HG03442 (cell line): ENCODE results near the gene STRA8.

Experiments used
- ATAC-seq: cut with Tn5 transposase; IDR thresholded peaks from one replicate; pipeline ENCODE4 v1.9.1; 2021; ENCODE audit warnings: mild to moderate bottlenecking, moderate library complexity; ENCODE audit not compliant: unreplicated experiment

STRA8 gene

DNA sequence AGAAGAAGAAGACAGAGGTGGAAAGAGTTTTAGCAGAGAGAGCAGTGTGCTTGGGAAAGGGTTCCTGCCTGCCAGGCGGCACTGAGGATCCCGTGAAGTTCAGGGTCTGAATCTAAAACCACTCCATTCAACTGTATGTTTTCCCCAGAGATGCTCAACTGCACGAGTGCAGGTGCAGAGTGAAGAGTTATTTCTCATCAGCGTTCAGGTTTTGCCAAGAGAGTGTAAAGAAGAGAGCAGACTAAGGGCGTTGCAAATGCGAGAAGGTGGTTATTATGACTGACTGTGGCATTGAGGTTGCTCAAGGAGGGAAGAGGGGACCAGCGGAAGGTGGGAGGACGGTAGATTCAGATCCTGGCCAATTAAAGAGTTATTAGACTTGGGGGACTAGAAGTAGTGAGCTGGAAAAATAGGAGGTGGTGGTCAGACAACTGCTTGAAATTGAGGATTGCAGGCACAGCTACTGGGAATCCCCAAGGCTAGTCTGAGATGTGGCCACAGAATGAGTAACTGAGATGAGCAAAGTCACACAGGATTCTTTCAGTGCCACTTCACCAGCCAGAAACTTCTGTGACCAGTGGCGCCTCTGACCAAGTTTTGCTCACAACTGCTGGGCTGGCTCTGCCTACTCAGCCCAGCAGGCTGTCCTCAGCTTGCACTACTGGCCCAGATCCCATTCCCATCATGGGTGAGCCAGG is 29.1 kb downstream of the STRA8 start:
- ATAC-seq: no peak

DNA sequence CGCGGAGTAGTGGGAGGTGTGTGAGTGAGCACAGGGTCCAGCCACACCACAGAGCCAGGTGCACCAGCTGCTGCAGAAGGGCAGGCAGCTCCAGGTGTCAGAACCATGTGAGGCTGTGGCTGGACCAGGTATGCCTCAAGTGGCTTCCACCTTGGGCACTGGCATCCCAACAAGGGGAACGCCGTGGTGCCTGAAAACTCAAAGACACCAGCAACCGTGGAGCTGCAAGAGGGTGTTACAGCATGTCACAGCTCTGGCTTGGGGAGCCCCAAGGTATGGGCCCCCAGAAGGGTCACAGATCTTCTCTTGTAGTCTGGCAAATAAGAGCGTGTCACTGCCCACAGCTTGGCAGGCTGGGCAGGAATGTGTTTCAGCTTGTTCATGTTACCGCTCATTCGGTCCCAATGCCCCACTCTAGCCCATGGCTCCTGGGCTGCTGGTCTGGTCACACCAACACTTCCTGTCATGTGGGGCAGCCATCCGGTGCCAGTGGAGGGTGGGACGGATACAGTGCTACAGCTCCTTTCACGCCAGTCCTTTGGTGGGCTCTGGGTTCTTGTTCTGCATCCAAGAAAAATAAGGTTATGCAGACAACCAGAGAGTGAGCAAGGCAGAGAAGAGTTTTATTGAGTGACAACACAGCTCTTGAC is 29.8 kb downstream of the STRA8 start:
- ATAC-seq: no peak

DNA sequence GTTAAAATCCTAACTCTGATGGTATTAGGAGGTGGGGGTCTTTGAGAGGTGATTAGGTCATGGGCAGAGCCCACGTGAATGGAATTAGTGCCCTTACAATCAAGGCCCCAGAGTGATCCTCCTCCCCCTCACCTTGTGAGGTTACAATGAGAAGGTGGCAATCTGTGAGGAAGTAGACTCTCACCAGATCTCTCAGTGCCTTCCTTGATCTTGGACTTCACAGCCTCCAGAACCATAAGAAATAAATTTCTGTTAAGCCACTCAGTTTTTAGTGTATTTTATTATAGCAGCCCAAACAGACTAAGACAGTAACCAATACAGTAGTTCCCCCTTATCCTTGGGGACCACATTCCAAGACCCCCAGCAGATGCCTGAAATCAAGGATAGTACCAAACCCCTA is 32.0 kb downstream of the STRA8 start:
- no peak for ATAC-seq

DNA sequence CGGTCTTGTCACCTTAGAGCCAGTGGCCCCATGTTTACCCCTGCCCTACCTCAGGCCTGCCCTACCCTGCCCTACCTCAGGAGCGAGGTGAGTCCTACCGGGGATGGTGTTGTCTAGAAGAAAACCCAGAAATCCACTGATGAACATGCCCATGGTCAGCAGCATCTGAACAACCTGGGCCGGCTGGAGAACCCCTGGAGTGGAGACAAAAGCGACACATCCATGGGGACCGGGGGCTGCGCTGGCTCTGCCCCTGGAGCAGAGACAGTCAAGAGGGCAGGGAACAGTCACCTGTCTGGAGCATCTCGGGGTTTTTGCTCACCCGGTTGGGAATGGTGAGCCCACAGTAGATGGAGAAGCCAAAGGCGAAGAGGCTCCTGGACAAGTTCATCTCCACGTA is 36.3 kb downstream of the STRA8 start:
- no peak for ATAC-seq

DNA sequence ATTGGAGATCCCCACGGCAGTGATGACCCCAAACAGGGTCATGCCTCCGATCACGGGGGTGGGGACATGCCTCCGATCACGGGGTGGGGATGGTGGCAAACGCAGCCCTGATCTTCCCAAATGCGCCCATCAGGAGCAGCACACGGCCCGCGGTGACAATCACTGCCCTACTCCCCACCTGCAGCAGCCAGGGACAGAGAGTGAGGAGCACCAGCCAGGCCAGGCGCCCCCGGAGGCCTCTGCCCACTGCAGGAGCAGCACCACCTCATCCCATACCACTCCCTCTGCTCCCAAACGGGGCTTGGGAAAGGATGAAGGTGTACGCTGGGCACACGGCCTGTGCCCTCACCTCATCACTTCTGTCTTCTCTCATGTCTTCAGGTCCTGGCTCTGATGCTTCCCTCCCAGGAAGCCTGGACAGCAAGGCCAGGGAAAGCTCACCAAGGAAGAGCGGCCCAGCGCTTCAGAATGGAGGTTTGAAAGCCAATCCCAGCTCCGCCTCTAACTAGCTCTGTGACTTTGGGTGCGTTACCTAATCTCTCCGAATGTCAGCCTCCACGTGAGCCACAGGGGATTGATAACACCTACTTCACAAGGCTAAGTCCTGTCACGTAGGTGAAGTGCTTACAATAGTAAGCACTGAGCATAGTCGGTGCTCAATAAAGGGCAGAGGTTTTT is 37.1 kb downstream of the STRA8 start:
- no peak for ATAC-seq

DNA sequence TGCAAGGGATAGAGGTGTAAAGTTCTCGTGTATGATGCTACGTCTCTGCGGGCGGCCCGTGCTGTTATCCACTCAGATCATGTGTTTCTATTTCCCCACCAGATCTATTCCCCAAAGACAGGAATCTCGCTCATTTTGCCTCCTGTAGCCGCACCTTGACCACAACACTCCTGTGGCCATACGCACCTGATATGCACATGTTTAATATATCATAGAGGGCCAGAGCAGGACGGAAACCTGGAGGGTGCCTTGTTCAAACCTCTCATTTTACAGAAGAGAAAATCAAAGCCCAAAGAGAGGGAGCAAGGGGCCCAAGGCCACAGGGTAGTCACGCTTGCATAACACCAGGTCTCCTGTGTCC is 37.6 kb downstream of the STRA8 start:
- ATAC-seq: no peak

DNA sequence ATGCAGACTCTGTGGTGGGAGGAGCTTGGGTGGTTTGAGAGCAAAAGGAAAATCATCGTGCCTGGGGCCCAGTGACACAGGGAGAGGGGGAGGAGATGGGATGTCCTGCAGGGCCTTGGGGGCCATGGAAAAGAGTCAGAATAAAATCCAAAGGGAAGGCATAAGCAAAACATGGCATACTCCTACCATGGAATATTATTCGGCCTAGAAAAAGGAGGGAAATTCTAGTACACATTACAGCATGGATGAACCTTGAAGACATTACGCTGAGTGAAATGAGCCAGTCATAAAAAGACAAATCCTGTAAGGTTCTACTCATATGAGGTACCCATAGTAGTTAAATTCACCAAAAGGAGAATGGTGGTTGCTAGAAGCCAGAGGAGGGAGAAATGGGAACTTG is 38.7 kb downstream of the STRA8 start:
- ATAC-seq: no peak

DNA sequence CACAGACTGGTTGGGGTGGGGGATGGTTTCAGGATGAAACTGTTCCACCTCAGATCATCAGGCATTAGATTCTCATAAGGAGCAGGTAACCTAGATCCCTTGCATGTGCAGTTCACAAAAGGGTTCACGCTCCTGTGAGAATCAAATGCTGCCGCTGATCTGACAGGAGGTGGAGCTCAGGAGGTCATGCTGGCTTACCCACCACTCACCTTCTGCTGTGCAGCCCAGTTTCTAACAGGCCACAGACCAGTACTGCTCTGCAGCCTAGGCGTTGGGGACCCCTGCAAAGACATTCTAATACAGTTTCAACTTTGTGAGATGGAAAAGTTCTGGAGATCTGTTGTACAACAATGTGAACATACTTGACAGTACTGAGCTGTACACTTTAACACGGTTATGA is 39.9 kb downstream of the STRA8 start:
- ATAC-seq: no peak

DNA sequence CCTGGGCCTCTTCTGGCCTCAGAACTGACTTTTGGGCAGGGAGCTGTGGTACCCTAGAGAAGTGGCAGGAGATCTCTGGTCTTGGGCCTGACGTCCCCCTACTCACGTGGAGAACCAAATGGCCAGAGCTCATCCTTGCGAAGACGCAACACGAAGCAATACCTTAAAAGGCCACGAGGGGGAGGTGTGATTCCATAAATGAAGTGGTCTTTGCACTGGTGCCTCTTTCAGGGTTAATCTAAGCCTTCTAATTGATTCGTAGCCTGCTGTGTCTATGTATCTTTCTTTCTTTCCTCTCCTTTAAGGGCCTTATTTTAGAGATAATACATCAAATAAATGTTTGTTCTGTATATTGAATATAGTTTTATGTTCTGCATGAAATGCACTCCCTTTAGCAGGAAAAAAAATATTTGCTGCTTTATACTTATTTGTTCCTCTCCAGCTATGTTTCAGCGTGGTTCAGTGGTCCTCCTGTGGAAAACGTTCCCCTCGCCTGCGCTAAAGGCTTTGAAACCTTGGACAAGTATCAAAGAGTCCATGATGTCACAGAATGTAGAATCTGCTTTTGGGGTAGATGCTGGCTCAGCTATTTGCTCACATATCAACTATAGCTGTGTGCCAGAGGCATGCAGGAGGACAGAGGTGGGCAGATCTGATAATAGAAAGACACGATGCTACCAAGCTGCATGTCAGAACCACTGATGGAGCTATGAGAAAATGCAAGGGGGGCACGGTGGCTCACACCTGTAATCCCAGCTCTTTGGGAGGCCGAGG is 41.0 kb downstream of the STRA8 start:
- peak; percentile 79 for ATAC-seq

DNA sequence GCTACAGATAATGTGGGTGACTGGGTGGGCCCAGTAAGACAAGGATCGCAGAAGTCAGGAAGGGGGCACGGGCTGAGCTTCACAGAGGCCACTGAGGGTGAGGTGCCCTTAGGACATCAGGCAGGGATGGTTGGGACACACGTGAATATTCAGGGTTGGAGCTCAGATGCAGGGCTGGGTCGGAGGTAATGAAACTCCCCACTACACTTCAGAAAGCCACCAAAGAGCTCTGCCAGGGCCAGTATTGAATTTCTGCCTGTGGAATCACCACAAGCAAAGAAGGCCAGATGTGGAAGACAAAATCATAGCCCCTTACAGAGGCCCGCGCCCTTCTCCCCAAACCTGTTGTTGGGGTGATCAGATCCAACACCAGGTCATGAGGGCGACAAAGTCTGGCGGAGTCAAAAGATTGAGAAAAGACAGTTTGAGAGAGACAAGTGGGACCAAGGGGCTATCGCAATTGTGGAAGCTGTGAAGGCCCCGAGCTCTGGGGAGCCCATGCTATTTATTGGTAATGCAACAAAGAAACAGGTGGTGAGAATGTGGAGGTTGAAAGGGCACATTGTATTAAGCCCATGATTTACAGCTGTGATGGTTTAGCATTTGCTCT is 42.4 kb downstream of the STRA8 start:
- no peak for ATAC-seq

DNA sequence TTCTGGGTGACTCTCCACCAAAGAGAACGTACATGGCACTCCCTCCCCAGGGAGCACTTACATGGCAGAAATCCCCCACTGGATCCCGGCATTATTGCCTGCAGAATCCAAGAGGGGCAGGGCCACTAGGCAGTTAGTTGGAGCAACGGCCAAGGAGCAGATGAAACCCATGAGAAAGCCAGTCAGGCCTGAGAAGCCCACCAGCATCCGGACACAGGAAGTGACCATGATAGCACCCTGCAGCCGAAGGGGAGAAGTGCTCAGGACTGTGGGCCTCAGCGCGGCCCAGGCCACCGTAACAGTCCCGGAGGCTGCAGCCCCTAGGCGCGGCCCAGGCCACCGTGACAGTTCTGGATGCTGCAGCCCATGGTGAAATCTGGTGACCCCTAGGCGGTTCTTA is 43.5 kb downstream of the STRA8 start:
- no peak for ATAC-seq

DNA sequence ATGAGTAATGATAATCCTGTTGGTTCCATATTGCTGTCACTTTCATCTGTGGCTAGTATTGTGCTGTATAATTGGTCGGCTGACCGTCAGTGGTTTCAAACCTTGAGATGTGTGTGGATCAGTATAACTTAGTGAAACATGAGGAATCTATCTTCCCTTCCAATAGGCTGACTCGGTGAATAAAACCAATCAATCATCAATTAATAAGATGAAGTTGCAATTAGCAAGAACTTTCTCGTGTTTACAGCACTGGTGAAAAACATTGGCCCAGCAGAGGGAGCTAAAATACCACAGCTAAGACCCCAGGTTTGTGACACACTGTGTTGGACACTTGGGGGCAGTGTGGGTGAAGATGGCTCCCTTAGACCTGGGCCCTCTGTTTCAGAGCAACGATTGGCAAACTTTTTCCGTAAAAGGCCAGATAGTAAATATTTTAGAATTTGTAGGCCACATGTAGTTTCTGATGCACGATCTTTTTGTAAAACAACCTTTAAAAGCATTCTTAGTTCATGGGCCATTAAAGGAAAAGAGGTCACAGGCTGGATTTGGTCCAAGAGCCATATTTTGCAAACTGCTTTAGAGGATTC is 47.8 kb downstream of the STRA8 start:
- ATAC-seq: peak; percentile 97

DNA sequence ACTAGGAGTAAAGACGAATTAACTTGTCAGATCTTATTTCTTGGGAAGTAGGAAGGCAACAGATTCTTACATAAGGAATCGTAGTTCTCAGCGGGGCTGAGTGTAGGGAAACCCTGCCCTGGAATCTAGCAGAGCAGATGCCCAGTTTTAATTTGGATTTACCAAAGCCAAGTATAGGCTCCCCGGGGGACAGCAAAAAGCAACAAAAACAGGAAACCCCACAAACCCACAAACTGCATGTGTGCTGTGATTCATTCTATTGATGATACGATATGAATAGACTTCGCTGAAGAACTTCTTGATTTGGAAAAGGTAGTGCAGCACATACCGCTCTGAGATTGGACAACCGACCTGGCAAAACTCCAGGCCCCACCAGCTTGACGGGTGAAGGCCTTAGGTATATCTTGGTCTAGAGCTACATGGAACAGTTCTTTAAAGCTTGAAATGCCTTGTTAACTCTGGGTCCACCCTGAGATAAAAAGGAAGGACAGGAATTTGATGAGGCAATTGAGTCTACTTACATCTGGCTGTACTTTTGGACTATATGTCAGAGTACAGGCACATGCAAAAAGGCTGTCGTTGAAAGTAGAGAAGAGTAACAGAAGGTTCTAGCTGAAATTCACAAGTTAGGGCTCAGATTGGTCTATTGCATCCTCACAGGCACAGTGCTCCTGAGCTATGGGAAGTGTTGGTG is 49.1 kb downstream of the STRA8 start:
- no peak for ATAC-seq

DNA sequence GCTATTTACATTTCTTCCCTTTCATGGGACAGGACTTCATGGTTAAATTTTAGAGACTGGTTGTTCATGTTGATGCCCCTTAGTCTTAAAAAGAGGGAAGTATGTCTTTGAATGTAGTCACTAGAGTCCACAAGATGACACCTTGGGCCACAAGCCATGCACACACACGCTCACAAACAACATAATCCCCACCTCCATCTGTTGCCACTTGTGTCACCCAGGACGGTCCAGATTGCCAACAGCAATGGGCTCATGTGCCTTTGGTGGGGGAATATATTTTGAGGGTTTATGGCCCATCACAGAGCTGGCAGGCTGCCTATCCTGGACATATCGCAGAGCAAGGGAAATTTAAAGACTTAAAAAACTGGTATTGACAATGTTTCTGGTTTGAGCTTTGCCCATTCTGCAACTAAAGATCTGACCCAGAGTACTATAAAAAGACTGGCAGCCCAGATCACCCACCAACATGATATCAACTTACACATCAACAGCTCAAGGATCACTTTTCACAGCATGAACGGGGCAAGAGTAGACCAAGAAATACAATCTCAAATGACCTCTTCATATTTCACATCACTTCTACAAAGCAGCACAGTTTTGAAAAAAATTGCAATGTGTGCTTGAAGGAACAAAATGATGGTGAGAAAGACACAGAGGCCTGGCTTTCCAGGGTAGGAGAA is 50.5 kb downstream of the STRA8 start:
- no peak for ATAC-seq

DNA sequence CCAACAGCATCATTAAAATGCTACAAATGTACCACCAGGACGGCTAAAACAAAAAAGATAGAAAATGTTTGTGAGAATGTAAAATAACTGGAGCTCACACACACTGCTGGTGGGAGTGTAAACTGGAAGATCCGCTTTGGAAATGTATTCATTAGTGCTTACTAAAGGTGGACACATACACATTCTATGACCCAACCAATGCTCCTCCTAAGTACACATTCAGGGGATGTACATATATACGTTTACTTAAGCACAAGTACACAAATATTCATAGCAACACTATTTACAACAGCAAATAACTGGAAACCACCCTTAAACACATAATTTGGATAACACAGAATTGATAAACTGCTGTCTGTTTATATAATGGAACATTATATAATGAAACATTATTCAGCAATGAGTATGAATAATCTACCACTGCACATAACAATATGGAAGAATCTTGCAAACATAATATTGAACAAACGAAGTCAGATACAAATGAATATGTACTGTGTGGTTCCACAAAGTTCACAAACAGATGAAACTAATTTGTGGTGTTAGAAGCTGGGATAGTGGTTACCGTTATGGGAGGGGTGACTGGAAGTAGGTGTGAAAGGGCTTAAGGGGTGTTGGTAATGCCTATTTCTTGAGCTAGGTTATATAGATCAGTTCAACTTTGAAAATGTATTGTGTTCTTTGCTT is 52.1 kb downstream of the STRA8 start:
- no peak for ATAC-seq

DNA sequence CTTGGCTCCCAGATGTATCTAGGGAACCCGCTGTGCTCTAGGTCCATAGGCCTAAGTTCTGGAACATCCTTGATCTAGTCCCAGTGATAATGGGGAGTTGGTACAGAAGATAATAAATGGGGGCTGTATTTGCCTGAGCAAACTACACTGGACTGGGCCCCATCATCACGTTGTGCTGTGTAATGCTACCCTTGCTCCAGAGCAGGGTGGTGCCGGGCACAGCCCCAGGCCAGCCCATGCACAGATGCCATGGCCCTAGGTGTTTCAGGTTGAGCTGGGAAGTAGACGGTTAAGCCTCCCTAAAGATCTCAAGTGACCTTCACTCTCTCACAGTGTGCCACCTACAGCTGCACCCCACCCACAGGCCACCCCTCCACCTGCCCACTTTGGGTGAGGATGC is 53.2 kb downstream of the STRA8 start:
- ATAC-seq: no peak

DNA sequence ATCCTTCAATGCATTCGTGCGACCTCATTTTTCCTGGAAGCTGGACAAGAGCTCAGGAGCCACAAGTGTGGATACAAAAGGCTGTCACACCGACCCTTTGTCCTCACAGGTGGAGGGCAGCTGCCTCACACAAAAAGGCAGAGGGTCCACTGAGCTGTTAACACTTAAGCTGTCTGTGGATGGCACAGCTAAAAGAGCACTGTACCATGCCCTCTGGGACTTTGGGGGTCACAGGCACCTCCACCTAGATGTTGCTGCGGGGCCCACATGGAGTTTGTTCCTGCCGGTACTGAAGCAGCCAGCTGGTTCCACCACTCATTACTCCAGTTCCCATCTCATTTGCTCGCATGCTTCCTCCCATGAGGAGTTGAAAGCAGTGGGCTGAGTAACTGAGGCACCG is 57.0 kb downstream of the STRA8 start:
- no peak for ATAC-seq

DNA sequence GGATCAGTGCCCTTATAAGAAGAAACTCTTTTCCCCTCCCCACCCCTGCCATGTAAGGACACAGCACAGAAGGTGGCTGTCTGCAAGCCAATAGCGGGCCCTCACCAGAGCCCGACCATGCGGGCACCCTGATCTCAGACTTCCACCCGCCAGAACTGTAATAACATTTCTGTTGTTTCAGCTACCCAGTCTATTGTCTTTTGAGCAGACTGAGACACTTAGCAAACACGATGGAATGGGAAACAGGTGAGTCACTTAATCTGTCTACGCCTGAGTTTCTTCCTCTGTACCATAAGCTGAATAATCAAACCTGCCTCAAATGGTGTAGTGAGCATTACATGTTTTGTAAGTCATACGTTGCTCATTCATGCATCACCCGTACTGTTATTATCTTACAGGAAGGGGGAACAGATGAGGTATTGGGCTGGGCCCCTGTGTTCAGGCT is 58.2 kb downstream of the STRA8 start:
- ATAC-seq: no peak

DNA sequence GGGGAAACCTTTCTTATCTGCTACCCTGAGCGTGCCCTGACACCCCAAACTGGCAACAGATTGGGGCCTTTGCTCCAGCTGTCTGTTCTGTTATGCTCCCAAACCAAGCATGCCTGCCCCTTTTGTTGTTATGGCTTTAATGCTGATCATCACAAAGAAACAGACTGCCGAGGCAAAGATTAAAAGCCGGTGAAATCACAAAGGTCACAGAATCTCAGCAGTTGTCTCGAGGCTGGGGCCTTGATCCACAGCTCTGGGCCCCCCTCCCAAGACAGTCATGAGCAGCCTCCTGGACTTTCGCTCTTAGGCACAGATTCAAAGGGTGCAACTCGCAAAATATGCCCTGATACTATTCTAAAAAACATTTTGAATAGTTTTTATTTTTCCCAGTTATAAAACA is 65.6 kb downstream of the STRA8 start:
- ATAC-seq: no peak
